Measurements from ENCODE around the gene MDM2.
"Not testable (repeated sequence)": the region's sequence is repeated elsewhere in the genome, so short reads cannot be mapped to it uniquely, and the experiment has no call there.

MDM2 gene

DNA sequence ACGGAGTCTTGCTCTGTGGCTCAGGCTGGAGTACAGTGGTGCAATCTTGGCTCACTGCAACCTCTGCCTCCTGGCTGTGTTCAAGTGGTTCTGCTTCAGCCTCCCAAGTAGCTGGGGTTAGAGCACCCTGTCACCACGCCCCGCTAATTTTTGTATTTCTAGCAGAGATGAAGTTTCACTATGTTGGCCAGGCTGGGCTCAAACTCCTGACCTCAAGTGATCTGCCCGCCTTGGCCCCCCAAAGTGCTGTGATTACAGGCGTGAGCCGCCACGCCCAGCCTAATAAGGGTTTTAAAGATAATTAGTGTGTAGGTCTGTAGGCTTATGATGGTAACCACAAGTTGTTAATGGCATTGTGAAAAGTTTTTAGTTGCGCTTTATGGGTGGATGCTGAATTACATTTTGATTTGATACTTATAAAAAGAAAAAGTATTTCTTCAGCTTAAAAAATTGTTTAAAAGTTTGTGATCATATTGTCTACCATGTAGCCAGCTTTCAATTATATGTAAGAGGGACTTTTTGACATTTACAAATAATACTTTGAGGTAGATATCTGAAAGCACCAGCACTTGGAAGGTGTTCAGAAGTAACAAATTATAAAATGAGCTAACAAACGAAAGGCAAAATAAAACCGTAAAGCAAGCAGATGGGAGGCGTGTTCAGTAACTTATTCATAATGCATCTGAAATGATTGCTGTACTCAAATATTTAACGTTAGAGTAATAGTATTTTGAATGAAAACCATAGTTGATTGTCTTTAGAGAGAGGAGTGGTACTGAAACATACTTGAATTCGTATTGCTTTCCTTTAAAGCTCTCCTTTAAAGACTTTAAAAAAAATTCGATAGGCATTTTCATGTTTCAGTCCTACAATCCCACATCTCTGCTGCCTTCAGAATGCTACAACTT is 37.1 kb downstream of the MDM2 start:
- in situ Hi-C loops (cut with HindIII; ENCODE audit: low sequenced_read_pairs), result no loop called here

DNA sequence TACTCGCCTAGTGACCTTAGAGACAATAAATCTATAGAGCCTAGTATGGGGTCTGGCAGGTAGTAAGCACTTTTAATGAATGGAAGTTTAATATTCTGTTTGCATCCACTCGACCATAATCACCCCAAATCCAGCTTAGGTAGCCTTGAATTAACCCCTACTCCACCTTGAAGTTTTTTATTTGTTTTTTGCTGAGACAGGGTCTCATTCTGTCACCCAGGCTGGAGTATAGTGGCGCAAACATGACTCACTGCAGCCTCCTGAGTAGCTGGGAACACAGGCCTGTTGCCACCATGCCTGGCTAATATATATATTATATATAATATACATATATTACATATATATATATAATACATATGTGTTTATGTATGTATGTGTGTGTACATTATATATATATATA is 38.8 kb downstream of the MDM2 start:
- in situ Hi-C loops (cut with HindIII; ENCODE audit: low sequenced_read_pairs), result no loop called here

DNA sequence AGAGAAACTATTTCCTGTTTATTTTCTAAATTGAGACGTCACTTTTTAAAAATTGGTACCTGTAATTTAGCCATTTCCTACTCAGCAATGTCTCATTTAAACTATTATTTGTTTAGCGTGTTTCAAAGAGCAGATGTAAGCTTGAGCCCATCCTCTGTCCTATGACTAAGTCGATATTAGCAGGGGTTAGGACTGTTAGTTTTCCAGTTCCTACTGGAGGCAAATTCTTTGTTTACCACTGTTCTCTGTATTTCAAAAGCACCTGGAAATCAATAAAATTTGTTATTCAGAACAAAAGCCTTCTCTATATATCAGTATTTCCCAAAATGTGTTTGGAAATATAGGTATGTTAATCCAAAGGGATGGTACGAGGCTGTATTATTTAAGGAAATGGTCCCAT is 42.4 kb downstream of the MDM2 start:
- in situ Hi-C loops (cut with HindIII; ENCODE audit: low sequenced_read_pairs), result no loop called here

DNA sequence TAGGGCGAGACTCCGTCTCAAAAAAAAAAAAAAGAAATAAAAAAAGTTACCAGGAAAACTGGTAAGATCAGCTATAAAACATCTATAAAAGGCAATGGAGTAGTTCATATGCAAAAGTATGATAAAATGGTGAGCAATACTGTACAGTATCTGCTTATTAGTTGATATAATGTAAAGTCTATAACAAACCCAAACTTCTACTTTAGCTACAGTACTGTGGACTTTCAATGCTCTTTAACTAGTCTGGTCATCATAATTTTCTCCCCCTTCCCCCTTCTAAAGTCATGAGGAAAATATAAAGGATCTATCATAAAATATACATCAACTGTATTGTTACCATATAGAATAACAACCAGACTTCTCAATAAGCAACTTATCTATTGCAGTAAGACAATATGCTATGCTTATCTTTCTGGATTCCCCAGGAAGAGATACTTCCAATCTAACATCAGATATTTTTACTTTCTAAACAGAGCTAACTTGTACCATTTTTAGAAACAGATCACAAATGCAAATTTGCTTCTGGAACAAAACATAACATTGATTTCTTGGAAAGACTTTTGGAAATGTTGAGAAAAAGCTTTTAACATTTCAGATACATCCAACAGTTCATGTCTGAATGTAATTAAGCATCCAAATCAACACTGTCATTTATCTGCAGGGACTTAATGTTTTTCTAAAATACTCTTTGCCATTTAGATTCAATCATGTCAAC is 43.8 kb downstream of the MDM2 start:
- in situ Hi-C loops (cut with HindIII; ENCODE audit: low sequenced_read_pairs), result no loop called here

DNA sequence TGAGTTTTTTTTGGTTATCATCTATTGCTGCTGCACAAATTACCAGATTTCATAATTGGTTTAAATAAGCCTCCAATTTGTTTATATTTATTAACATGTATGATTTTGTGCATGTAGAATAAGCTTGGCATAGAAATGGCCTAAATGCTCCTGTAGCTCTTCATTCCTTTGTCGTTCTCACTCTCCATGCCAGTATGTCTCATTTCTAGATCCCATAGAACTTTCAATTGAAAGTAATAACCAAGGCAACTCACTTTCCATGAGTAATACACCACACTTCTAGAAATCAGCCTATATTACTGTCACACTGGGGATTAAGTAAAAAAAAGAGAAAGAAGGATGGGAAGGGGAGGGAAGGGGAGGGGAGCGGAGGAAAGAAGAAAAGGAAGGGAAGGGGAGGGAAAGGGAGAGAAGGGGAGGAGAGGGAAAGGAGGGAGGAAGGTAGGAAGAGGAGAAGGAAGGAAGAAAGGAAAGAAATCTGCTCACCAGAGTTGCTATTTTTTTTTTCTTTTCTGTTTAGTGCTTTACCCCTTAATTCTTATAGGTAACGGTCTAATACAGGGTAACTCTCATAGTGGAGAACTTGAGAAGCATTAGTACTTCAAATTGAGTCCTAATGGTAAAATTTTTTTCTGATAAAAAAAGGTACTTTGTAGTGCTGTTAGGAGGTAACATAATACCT is 45.6 kb downstream of the MDM2 start:
- in situ Hi-C loops (cut with HindIII; ENCODE audit: low sequenced_read_pairs), result no loop called here

DNA sequence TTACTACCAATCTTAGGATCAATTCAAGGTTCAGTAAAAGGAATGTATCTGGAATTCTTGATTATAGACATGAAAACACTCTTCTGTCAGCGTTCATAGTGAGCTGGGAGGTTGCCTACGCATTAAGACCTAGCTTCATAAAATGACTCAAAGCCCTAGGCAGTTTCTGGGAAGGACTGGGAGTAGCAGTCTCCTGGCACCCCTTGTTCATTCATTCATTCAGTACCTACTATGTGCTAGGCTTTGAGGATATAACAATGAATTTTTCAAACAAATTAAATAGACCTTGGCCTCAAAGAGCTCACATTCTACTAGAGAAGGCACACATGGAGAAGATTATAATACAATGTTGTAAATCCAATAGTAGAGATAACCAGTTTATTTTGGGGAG is 46.1 kb downstream of the MDM2 start:
- in situ Hi-C loops (cut with HindIII; ENCODE audit: low sequenced_read_pairs), result no loop called here

DNA sequence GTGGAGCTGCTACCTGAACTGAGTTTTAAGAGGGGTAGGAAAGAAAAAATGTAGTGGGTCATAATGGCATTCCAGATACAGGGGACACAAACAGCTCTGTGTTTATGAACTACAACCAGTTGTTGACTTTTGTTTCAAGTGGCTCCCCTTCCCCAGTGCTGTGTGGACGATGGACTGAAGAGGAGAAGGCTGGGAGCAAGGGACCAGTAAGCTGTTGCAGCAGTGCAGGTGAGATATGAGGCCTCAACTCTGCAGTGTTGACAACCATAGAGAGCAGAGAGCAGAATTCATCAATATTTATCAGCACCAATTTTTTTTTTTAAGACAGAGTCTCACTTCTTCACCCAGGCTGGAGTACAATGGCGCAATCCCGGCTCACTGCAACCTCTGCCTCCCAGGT is 46.6 kb downstream of the MDM2 start:
- in situ Hi-C loops (cut with HindIII; ENCODE audit: low sequenced_read_pairs), result no loop called here

DNA sequence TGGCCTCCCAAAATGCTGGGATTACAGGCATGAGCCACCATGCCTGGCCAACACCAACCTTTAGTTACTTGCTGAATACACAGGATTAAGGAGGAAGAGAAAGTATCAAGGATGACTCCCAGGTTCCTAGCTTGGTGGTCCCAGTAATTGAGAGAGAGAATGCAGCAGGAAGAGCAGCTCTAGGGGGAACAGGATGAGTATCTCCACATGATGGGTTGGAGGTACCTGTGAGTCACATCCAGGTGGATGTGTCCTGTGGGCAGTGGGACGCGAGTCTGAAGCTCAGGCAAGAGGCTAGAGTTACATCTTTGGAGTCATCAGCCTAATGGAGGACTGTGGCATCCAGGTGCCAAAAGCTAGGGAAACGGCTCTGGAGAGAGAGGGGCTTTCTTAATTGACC is 47.1 kb downstream of the MDM2 start:
- in situ Hi-C loops (cut with HindIII; ENCODE audit: low sequenced_read_pairs), result no loop called here

DNA sequence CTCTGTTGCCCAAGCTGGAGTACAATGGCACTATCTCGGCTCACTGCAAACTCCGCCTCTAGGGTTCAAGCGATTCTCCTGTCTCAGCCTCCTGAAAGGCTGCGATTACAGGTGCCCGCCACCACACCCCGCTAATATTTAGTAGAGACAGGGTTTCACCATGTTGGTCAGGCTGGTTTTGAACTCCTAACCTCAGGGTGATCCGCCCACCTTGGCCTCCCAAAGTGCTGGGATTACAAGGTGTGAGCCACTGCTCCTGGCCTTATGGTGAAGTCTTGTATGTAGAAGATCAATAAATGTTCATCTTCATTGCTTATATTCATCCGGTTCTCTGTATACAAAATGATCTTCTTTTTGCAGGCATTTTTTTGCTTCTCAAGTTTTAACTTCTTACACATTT is 47.8 kb downstream of the MDM2 start:
- in situ Hi-C loops (cut with HindIII; ENCODE audit: low sequenced_read_pairs), result no loop called here

DNA sequence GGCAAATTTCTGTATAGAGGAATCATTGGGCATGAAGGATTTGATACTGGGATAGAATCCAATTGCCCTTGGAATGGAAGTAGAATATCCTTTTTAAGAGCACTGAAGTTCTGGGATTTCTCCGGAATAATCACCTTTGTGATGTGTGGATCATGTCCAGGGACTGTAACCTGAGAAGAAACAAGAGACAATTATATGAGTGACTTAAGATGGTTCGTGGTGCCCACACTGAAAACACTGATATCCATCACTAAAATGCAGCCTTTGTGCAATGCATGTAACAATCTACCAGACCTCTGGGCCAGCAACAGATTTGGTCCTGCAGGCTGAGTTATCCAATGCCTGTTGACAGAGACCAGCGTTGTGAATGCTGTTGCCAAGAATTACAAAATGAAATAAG is 48.5 kb downstream of the MDM2 start:
- in situ Hi-C loops (cut with HindIII; ENCODE audit: low sequenced_read_pairs), result no loop called here

DNA sequence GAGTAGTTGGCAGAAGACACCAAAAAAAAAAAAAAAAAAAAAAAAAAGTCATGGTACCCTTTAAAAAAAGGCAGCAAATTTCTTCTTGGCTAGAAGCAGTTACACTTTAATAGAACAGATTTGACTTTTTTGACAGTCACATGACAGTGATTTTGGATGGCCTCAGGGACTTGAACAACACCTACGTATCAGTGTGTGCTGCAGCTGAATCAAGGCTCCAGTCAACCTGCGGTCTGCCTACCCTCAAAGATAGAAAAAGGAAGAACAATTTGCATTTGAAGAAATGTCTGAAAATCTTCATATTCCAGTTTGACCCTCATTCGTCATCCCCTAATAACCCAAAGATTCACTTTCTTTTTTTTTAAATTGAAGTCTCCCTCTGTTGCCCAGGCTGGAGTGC is 53.9 kb downstream of the MDM2 start:
- in situ Hi-C loops (cut with HindIII; ENCODE audit: low sequenced_read_pairs), result no loop called here

DNA sequence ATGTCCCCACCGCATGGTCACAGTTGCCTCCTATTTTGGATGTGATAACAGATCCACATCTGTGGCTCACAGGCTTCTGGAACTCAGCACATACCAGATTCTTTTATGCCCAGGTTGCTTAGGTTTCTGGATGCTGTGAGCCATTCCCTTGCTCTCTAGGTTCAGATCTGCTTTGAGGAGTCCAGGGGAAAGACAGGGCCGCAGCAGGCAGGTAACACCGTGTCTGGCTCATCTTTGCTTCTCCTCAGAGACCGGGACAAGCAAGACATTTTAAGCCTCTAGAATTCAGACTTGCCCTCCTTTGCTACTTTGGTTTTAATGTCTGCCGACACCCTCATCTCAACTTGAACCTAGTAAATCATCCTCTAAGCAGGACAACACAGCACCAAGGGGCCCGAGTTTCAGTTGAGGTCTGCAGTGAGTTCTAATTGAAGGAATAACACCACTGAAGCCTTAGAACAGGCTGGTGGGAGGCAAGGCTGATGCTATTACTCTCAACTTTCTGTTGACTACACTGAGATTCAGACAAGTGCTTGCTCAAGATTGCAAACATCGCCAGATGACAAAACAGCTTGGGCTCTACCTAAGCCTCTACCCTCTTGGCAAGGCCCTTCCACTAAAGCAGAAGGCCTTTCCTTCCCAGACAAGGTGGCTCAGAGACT is 55.3 kb downstream of the MDM2 start:
- in situ Hi-C loops (cut with HindIII; ENCODE audit: low sequenced_read_pairs), result no loop called here

DNA sequence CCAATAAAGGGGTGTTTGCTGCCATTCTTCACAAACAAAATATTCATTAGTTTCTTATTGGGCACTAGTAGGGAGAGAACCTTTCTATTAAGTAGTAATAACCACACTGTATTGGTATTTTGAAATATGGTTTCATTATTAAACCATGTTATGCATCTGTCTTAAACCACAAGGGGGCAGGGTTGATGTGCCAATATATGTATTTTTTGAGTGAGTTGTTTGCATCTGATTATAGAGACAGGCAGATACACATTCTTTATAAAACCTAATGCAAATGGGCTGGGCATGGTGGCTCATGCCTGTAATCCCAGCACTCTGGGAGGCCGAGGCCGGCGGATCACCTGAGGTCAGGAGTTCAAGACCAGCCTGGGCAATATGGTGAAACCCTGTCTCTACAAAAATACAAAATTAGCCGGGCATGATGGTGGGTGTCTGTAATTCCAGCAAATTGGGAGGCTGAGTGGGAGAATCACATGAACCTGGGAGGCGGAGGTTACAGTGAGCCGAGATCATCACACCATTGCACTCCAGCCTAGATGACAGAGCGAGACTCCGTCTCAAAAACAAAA is 56.0 kb downstream of the MDM2 start:
- in situ Hi-C loops (cut with HindIII; ENCODE audit: low sequenced_read_pairs), result not testable (repeated sequence)

DNA sequence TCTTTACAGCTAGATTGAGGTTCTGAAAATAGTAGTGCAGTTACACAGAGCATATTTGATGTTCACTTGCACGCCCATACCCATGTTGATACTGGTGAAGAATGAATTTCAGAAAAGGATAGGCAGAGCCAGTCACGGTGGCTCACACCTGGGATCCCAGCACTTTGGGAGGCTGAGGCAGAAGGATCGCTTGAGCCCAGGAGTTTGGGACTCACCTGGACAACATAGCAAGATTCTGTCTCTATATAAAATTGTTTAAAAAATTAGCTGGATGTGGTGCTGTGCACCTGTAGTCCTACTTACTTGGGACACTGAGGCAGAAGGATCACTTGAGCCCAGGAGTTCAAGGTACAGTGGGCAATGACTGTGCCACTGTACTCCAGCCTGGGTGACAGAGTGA is 56.6 kb downstream of the MDM2 start:
- in situ Hi-C loops (cut with HindIII; ENCODE audit: low sequenced_read_pairs), result no loop called here

DNA sequence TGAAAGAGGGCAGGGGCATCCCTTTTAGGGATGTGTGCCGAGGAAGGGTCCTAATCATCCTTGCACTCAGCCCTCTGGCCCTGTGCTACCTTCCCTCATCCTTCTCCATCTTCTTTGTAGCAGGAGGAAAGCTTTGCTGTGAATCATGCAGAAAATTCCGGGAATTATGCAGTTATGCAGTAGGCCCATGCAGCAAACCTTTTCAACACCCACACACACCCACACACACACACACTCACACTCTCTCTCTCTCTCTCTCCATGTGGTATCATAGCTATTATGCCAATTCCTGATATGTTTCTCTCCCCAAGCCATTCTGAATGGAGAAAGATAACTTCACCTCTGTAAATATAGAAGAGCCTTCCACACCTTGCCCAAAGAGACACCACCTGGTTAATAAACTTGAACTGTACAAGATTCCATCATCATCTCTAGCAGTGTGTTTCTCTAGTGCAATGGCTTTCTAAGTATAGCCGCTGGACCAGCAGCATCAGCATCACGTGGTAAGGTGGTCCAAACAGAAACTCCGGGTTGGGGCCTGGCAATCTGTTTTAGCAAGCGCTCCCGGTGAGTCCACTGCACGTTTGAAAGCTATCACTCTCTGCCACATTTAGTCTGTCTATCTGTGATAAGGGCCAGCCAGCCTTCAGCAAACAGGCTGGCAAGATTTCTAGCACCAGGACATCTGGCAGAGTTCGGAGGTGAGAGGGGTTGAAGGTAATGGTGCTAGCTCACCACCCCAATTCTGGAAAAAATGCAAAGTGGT is 57.6 kb downstream of the MDM2 start:
- in situ Hi-C loops (cut with HindIII; ENCODE audit: low sequenced_read_pairs), result no loop called here

DNA sequence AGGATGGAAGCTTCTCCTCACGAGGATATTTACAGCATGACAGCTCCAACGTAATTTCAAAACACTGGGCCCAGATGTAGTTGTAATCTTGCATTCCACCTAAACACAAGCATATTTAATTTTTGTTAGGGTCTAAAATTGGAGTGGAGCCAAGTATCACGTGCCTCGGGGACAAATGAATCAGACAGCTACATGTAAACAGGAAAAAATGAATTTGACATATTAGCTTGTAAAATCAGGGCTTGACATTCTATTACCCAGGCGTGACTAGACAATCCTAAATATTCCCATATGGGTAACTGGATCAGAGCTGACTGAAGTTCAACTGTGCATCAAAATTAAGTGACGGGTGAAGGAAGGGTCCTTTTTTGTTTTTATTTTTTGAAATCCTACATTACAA is 59.0 kb downstream of the MDM2 start:
- in situ Hi-C loops (cut with HindIII; ENCODE audit: low sequenced_read_pairs), result no loop called here

DNA sequence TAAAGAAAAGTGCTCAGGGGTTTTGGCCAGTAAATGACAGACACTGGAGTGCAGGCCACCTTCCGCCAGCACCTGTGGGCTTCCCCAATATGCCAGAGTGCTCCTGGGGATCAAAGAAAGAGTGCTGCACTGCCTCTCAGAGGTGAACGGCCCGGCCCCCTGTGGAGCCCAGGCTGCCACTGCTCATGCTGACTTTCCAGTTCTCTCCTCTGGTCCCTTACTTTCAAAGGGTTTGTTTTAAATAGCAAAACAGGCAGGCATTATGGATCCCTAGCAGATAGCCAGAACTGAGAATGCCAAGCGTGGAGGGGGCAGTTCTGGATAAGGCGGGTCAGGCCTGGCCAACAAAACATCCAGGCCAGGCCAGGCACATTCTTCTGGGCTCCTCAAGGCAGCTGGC is 59.6 kb downstream of the MDM2 start:
- in situ Hi-C loops (cut with HindIII; ENCODE audit: low sequenced_read_pairs), result no loop called here

DNA sequence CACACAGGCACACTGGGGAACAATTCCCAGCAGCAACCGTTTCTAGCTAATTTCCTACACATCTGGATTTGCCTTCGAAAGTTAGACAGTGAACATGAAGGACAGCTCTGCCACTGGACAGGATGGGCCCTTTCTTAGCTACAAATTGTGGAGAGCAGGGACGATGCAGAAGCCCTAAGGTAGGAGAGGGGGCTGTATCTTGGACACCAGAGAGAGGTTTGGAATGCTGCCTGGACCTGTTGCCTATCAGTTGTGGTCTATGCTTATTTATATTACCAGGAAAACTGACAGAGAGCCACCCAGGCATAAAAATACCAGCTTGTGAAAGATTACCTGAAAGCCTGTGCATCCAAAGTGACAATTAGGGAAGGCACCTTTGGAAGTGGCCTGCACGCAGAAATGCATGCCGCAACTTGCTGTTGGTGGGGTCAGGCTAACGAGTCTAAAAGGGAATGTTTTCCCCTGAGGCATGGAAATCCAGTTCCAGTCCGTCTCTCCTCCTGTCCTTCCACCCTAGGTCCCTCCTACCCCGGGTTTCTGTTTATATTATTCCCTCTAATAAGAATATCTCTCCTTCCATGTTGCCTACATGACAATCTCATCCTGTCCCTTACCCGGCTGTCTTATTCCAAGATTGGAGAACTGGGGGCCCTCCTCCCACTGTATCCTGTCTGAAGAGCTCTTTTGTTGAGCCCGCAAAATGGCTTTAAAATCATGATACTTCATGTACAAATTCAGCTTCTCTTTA is 60.2 kb downstream of the MDM2 start:
- in situ Hi-C loops (cut with HindIII; ENCODE audit: low sequenced_read_pairs), result no loop called here

DNA sequence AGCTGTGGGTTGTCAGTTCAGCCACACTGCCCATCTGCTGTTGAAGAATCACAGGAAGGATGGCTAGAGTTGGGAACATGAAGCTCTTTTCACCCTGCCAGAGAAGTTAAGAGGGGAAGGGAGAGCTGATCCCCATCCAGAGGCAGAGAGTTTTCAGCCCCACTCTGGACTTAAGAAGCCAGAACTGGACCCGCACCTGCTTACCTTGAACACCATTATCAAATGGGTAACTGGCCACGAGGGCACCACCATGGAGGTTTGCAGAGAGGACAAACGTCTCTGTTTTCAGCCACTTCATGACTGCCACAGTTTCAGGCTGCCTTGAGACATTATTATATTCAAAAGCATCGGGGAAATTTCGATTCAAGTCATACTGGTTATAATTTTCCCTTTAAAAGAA is 62.0 kb downstream of the MDM2 start:
- in situ Hi-C loops (cut with HindIII; ENCODE audit: low sequenced_read_pairs), result loop anchor here (10.0 kb wide), 1 partner anchor 305 kb away; no protein-coding TSS in a partner anchor
